Measurements from ENCODE around the gene THAP7. TPM values are rescaled to one million over a fixed set of nuclear protein-coding genes. Genes with fewer than 3 reads are reported as not detected.

Gene THAP7
- total RNA-seq, 1 donor from 2014 or later, result 56.5 TPM

- DNase-seq (ENCODE audit: low read depth), result no peak
These were observed 36.6 kb downstream of the THAP7 start for GRCh38 chr22:20965104-20965887.

GRCh38 chr22:20964799-20965103 lies 37.2 kb downstream of the THAP7 start:
- no peak for DNase-seq (ENCODE audit: low read depth)

GRCh38 chr22:20964090-20964798 lies 37.7 kb downstream of the THAP7 start:
- DNase-seq (ENCODE audit: low read depth), result no peak

- no peak for DNase-seq (ENCODE audit: low read depth)
These were observed 38.5 kb downstream of the THAP7 start for GRCh38 chr22:20963201-20964052.

GRCh38 chr22:20962491-20962945 lies 39.4 kb downstream of the THAP7 start:
- no peak for DNase-seq (ENCODE audit: low read depth)

GRCh38 chr22:20960609-20961008 lies 41.3 kb downstream of the THAP7 start:
- no peak for DNase-seq (ENCODE audit: low read depth)

- no peak for DNase-seq (ENCODE audit: low read depth)
These were observed 42.1 kb downstream of the THAP7 start for GRCh38 chr22:20959578-20960461.

GRCh38 chr22:20957683-20958431 lies 44.1 kb downstream of the THAP7 start:
- peak; percentile 27 for DNase-seq (ENCODE audit: low read depth)

GRCh38 chr22:20957102-20957682 lies 44.7 kb downstream of the THAP7 start:
- no peak for DNase-seq (ENCODE audit: low read depth)

GRCh38 chr22:20956258-20957101 lies 45.4 kb downstream of the THAP7 start:
- DNase-seq (ENCODE audit: low read depth), result peak; percentile 49

- DNase-seq (ENCODE audit: low read depth), result no peak
These were observed 46.4 kb downstream of the THAP7 start for GRCh38 chr22:20955548-20955947.

- no peak for DNase-seq (ENCODE audit: low read depth)
These were observed 48.0 kb downstream of the THAP7 start for GRCh38 chr22:20953668-20954500.

- DNase-seq (ENCODE audit: low read depth), result no peak
These were observed 48.6 kb downstream of the THAP7 start for GRCh38 chr22:20953342-20953608.

GRCh38 chr22:20952544-20953341 lies 49.2 kb downstream of the THAP7 start:
- peak; percentile 47 for DNase-seq (ENCODE audit: low read depth)

- DNase-seq (ENCODE audit: low read depth), result no peak
These were observed 50.0 kb downstream of the THAP7 start for GRCh38 chr22:20951932-20952380.

- DNase-seq (ENCODE audit: low read depth), result no peak
These were observed 50.6 kb downstream of the THAP7 start for GRCh38 chr22:20951151-20951931.
